IPS DF 4.7 (cell line): ENCODE results near the gene ZNF764.
"Not testable (repeated sequence)": the region's sequence is repeated elsewhere in the genome, so short reads cannot be mapped to it uniquely, and the experiment has no call there.

Experiments used
- DNase-seq: peaks from one replicate; pipeline ENCODE4 v3.0.0-alpha.2; 2013; ENCODE audit warnings: low spot score; ENCODE audit errors: extremely low read depth

ZNF764 gene

DNA sequence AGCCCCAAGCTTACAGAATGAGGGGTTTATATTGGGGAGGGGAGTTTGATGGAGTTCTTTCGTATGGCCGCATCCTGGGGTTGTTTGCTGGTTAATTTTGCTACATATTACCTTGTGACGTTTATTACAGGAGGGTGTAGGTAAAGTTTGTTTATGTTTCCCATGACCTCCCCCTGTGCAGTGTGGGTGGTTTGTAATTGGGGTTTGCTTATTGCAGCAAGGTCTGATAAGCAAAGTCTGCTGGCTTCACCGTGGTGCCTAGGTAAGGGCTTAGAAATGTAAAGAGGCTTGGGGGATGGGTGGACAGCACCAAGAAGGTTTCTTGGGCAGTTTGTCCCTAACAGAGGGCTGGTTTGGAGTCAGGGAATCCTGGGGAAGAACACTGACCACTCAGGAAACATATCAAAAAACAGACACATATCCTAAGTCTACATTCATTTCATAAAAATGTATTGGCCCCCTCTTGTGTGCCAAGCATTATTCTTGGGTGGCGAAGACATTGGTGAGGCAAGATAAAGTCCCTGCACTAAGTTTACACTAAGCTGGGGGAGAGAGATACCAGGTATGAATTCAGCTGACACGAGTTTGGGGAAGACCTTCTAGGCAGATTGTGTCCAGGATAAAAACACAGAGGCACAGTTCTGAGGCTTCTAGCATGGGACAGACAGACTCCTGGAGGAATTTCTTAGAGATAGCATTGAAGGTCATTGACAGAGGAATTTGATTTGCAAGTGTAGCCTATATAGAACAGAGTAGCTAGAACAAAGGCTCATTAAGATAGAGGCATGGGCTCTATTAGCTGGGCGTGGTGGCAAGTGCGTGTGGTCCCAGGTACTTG is 9.5 kb downstream of the ZNF764 start:
- no peak for DNase-seq

DNA sequence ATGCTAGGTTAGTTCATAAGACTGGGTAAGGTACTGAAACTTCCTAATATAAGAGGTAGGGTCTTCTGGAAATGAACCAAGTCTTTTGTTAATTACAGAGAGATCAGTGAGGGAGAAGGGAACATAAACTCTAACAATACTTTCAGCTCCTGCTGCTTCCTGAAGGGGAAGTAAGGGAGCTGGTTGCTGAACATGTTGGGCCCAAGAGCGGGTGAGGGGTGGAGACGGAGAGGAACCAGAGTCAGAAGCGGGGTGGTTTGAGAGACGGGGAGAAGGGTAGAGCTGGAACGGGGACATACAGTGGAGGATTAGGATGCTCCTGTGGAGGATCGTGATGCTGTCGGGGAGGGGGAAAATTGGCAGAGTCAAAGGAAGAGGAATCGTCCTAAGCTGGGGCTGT is 12.1 kb downstream of the ZNF764 start:
- no peak for DNase-seq

DNA sequence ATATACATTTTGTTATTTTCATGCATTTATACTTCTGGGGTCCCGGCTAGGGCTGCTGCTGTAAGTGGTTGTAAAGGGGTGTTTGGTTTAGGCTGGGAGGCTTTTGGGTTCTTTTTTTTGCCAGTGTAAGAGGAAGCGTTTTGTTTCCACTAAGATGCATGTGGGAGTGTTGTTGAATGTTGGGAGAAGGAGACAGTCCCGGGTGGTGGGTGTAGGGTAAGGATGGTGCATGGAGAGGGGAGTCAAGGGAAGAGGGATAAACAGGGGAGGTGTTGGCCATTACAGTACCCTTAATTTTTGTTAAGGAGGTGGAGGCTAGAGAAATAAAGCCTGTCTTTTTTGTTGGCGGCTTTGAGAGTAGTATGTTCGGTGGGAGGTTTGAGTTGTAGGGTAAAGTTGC is 15.1 kb downstream of the ZNF764 start:
- no peak for DNase-seq

DNA sequence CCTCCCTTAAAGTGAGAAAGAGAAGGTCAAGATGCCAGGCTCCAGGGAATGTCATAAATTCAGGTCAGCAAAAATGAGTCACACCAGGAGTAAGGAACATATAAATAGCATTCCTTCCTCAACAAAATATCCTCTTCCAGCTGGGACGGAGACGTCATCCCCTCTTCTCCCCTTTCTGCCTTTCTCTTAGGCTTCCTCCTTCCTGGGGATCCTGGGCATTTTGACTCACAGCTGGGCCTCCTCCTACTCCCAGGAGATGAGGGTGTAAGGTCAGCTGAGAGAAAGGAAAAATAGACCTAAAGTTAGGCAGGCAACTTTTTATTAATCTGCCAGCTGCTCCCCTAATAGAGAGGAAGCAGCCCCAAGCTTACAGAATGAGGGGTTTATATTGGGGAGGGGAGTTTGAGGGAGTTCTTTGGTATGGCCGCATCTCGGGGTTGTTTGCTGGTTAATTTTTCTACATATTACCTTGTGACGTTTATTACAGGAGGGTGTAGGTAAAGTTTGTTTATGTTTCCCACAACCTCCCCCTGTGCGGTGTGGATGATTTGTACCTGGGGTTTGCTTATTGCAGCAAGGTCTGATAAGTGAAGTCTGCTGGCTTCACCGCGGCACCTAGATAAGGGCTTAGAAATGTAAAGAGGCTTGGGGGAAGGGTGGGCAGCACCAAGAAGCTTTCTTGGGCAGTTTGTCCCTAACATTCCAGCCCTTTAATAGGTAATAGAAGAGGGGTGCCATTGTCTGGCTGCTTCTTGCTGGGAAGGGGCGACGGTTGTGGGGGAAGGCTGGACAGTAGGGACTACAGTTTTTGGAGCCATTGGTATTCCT is 16.5 kb downstream of the ZNF764 start:
- no peak for DNase-seq

DNA sequence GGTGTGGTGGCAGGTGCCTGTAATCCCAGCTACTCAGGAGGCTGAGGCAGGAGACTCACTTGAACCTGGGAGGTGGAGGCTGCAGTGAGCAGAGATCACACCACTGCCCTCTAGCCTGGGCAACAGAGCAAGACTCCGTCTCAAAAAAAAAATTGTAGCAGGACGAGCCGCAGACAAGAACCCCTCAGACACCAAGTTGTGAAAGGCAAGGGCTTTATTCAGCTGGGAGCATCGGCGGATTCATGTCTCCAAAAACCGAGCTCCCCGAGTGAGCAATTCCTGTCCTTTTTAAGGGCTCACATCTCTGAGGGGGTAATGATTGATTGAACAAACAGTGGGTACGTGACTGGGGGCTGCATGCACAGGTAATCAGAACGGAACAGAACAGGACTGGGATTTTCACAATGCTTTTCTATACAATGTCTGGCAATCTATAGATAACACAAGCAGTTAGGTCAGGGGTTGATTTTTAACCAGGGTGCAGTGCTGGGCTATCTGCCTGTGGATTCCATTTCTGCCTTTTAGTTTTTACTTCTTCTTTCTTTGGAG is 17.2 kb downstream of the ZNF764 start:
- not testable (repeated sequence) for DNase-seq

DNA sequence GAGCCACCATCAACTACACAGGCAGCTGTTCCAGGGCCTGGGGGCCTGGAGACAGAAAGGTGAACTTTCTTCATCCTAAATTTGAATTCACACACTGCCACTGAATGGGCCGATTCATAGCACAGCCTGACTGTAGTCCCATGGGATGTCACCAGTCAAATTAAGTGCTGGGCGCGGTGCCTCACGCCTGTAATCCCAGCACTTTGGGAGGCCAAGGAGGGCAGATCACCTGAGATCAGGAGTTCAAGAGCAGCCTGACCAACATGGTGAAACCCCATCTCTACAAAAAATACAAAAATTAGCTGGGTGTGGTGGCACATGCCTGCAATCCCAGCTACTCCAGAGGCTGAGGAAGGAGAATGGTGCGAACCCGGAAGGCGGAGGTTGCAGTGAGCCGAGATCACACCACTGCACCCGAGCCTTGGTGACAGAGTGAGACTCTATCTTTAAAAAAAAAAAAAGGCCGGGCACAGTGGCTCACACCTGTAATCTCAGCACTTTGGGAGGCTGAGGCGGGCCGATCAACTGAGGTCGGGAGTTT is 18.1 kb downstream of the ZNF764 start:
- DNase-seq, result not testable (repeated sequence)

DNA sequence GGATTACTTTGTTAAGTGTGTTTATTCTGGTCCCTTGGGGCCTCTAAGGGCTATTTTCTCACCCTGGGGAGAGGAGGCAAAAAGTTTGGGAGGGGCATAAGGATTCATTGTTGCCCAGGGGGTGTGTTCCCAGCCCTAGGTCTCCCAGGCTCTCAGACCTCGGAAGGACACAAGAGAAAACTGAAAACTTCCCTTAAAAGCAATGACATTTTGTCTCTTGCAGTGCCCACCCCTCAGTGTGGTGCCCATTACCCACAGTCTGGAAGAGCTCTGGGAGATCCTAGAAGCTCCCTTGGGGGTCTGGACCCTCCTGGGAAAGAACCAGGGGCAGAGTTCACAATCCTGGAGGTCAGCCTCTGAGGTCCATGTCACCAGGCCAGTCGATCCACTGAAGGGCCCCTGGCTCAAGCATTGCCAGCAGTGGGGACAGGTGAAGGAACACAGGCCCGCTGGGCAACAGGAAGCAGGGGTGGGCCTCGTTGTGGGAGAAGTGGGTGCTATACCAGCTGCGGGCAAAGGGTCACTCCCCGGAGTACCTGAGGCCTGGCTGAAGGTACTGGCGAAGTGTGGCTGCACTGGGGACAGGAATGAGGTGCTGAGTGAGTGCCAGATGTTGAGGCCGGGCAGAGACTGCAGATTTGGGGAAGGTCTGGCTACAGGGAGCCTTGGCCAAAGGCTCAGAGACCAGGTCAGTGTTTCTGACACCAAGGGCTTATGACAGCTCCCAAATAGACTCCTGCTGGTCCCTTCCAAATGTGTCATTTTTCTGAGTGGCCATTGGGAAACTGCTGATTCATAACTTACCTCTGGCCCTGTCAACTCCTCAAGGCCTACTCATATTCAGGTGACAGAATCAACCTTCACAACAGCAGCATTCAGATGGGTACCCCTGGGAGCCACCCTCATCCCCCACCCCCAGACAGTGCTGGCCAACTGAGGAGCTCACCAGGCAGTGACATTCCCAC is 18.9 kb downstream of the ZNF764 start:
- no peak for DNase-seq

DNA sequence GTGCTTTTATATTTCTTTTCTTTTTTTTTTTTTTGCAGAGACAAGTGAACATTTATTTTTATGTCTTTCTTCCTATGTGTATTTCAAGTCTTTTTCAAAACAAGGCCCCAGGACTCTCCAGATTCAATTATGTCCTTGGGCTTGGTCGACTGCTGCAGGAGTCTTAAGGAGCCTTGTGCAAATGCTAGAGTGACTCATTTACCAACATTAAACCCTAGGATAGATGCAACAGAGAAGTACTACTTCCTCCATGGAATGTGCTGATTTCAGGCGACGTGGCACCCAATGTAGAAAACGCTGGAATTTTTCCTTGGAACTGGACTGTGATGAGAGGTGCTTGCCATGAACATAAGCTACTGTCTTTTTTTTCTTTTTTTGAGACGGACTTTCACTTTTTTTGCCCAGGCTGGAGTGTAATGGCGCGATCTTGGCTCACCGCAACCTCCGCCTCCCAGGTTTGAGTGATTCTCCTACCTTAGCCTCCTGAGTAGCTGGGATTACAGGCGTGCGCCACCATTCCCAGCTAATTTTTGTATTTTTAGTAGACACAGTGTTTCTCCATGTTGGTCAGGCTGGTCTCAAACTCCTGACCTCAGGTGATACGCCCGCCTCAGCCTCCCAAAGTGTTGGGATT is 21.7 kb downstream of the ZNF764 start:
- not testable (repeated sequence) for DNase-seq

DNA sequence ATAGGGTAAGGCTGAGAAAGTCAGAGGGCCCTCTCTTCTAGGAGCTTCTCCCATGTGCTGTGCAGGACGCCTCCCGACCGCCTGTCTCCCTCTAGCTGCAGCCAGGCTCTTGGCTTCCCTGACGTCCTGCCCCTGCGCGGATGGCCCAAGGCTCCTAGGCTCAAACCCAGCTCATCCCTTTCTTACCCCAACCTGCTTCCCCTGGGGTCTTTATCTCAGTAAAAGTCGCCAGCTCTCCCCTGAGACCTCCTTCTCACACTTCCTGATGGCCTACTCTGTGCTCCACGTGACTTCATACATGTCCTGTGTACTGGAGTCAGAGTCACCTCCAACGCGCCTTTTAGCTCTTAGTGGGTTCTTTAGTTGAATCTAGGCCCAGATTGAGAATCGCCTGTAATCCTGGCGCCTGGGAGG is 22.4 kb downstream of the ZNF764 start:
- DNase-seq, result no peak

DNA sequence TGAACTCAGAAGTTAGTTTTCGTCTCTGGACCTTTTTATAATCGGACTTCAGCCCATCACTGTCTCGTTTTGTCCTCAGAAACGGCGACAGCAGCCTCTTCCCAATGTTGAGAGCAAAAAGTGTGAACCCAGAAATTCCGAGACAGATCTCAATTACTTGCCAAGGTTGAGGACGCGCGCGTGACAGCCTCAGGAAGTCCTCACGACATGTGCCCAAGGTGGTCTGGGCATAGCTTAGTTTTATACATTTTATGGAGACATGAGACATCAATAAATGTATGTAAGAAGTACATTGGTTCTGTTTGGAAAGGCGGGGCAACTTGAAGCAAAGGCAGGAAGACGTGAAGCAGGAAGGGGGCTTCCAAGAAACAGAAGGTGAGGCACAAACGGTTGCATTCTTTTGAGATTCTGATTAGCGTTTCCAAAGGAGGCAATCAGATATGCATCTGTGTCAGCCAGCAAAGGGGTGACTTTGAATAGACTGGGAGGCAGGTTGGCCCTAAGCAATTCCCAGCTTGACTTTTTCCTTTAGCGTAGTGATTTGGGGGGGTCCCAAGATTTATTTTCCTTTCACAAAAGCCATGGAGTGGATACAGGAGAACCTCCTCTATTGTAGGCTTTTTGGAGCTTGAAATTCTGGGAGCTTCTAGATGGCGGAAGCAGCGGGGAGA is 22.9 kb downstream of the ZNF764 start:
- no peak for DNase-seq

DNA sequence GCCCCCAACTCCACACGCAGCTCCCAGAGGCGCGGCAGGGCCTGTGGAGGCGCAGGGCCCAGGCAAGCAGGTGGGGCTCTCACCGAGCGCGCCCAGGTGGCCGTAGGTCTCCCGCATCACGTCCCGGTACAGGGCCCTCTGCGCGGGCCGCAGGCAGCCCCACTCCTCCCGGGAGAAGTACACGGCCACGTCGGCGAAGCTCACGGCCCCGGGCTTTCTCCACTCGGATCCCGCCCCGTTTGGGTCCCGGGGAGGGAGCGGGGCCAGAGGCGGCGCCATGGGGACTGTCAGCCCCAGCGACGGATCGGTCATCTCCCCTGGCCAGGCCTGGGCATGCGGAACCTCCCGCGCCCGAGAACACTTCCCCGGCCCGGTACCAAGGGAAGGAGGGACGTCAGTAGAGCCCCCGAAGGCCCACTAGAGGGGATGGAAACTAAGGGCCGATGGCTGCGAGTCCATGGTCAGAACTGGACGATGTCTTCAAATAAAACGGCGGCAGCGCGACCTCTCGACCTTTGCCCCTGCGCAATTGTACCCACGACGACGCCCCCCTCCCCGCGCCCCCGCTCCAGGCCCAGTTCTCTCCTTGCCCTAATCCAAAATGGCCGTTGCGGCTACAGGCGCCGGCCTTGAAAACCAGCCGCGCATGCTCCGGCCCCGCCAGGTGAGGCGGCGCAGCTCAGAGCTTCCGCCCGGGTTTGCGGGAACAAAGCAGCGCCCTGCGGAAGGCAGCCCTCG is 23.6 kb downstream of the ZNF764 start, which contains the start of gene ZNF747:
ZNF747 (minus strand) TSS at position 491 of the 738 bp plus-strand sequence; CDS start at position 312, 179 bp downstream.
- no peak for DNase-seq

DNA sequence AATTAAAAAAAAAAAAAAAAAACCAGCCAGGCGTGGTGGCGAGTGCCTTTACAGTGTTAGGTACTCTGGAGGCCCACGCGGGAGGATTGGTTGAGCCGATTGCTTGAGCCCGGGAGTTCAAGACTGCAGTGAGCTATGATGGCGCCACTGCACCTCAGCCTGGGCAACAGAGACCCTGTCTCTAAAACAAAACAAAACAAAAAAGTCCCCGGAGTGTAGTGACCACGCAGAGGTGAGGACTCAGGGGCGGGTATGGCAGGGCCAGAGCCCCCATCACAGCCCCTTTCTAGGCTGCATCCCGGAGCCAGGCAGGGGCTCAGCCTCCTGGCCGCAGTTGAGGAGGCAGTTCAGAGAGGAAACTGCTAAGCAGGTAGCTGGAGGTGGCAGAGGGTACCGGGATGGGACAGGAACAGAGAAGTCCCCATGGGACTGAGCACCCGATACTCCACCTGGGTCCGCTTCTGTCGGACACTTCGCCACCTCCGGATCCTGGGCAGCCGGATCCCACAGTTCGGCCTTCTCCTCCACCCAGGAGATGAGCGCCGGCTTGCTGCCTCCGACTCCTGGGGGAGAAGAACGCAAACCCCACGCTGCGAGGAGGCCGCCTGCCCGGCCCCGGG is 24.3 kb downstream of the ZNF764 start:
- no peak for DNase-seq

DNA sequence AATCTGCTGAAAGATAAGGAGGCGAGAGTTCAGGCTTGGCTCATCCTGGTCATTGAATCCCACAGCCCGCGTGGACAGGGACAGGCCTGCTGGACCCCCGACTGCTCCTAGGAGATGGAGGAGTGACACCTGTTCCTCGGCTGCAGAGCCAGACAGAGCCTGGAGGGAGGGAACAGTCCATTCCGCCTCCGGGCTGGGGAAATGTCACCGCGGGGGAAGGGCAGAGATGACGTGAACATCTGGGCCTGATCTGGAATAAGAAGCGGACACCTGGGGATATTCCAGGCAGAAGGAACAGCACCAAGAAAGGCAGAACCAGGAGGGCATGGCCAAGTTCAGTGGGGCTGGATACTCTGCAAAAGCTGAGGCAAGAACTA is 25.0 kb downstream of the ZNF764 start:
- DNase-seq, result no peak

DNA sequence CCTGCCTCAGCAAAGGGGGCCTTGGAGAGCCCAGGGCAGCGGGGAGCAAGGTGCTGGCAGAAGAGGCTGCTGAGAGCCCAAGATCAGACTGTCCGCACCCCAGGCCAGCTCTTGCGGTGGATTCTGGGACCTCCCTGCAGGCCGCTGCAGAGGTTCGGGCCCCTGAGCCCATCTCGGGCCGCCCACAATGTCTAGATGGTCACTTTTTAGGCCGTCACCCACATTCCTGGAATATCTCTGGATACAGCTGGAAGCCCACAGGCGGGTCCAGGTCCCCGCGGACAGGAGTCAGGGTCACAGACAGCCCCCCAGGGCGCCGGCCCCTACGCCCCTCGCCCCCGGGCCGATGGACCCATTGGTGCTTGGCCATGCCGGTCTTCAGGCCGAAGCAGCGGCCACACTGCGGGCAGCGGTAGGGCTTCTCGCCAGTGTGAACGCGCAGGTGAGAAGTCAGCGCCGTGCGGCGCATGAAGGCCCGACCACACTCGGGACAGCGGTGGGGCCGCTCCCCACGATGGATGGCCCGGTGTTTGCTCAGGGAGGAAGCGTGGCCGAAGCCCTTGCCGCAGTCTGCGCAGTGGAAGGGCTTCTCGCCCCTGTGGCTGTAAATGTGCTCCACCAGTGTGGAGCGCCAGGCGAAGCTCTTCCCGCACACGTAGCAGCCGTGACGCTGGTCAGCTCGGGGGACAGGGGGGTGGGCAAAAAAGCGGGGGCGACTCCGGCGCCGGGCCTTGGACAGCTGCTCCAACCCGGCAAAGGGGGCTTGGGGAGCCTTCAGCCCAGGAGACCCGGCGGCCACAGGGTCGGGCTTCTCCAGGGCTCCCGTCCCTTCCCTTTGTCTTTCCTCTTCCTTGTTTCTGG is 25.7 kb downstream of the ZNF764 start:
- no peak for DNase-seq

DNA sequence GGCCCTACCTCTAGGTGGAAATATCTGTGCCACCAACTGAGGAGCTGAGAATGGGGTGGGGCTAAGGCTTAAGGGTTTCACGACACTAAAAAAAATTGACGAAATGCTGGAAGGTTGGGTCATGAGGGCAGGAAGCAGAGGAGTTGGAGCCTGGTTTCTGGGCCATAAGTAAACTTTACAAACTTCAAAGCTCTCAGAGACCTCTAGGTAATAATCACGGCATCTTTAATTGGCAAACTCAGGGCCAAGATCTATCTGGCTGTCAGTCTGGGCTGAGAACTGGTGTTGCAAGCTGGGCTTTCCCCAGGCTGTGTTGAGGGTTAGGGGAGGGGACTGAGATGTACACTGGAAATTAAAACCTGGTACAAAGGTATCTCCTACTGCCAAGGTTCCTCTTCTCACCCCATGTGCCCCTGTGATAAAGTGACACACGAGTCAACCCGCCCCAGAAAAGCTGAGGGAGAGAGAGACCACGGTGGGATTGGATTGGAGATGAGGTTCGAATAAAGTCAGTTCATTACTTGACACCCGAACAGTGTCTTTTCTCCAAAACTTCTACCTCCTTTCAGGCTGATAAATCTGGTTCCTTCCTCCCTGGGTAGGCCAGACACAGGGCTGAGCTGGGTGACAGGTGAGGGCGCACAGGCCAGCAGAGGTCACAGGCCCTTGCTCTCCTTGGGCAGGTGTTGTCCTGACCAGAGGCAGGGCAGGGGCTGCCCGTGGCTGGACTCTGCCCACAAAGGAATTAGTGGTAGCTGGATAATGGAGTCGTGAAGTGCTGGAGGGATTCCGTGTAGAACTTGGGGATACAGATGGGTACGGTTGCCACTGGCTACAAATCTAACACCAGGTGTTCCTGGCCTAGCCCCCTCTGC is 27.8 kb downstream of the ZNF764 start:
- DNase-seq, result no peak

DNA sequence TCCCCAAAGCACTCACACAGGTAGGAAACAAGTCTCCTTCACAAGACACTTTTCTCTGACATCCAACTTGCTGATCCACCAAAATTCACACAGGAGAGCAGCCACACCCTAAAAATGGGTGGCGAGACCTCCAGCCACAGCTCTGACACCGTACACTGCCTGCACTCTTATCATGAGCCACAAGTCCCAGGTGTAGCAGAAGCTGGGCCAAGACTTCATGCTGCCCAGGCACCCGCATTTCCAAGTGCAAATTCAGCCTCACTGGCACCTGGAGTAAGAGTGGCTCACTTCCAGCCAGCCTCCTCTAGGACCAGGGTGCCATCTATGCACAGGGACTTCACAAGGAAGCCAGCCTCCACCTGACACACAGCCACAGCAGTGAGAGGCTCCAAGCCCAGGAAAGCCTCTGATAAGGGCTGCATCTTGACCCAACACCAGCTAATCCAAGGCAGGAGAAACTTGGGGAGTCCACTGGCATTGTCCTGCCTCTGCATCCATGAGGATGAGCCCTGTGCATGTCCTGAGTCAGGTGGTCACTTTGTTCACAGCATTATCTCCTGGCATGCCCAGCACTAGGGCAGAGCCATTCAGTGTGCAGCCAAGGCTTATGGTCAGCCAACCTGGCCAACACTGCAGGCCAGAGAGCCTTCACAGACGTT is 29.2 kb downstream of the ZNF764 start:
- DNase-seq, result no peak
